Smooth muscle cell (in vitro differentiated cells): Measurements from ENCODE around the gene GNB1L. TPM values are rescaled to one million over a fixed set of nuclear protein-coding genes. Genes with fewer than 3 reads are reported as not detected.

ENCODE experiments used
- DNase-seq: peaks from one replicate; lab custom pipeline; 2025; ENCODE audit not compliant: unreplicated experiment; lab: John Stamatoyannopoulos, UW
- H2AFZ ChIP-seq: fragments of 200-600 bp; sonication (generic); 2 replicates; pipeline ENCODE4 v1.6.0; 2016; ENCODE audit warnings: antibody characterized with exemption, low read depth, mild to moderate bottlenecking
- H3F3A ChIP-seq: fragments of 200-600 bp; sonication (generic); 2 replicates; pipeline ENCODE4 v1.6.0; 2017; ENCODE audit warnings: antibody characterized with exemption, low read depth
- H3K27ac ChIP-seq: fragments of 200-600 bp; sonication (generic); 2 replicates; pipeline ENCODE4 v1.5.1; 2016; ENCODE audit warnings: low read depth, mild to moderate bottlenecking
- H3K27me3 ChIP-seq: fragments of 200-600 bp; sonication (generic); 2 replicates; pipeline ENCODE4 v1.6.1; 2016; ENCODE audit warnings: low read depth, mild to moderate bottlenecking
- H3K36me3 ChIP-seq: fragments of 200-600 bp; sonication (generic); 2 replicates; pipeline ENCODE4 v1.5.1; 2016; ENCODE audit warnings: low read depth
- H3K4me1 ChIP-seq: fragments of 200-600 bp; sonication (generic); 2 replicates; pipeline ENCODE4 v1.5.1; 2016; ENCODE audit warnings: low read depth
- H3K4me2 ChIP-seq: fragments of 200-600 bp; sonication (generic); 2 replicates; pipeline ENCODE4 v1.6.0; 2016; ENCODE audit warnings: mild to moderate bottlenecking
- H3K4me3 ChIP-seq: fragments of 200-600 bp; sonication (generic); 2 replicates; pipeline ENCODE4 v1.5.1; 2016; ENCODE audit warnings: mild to moderate bottlenecking
- H3K79me2 ChIP-seq: fragments of 200-600 bp; sonication (generic); 2 replicates; pipeline ENCODE4 v1.6.0; 2016; ENCODE audit warnings: low read depth, mild to moderate bottlenecking
- H3K9ac ChIP-seq: fragments of 200-600 bp; sonication (generic); 2 replicates; pipeline ENCODE4 v1.6.0; 2016; ENCODE audit warnings: low read depth
- H3K9me3 ChIP-seq: fragments of 200-600 bp; sonication (generic); replicated peaks from 2 replicates; pipeline ENCODE4 v1.5.1; 2016; ENCODE audit warnings: low read depth
- H4K20me1 ChIP-seq: fragments of 200-600 bp; sonication (generic); 2 replicates; pipeline ENCODE4 v1.6.0; 2016; ENCODE audit warnings: low read depth
- CTCF ChIP-seq: fragments of 200-600 bp; sonication (generic); IDR thresholded peaks from 2 replicates; pipeline ENCODE4 v1.5.1; 2017; ENCODE audit warnings: borderline replicate concordance, mild to moderate bottlenecking, antibody characterized with exemption; ENCODE audit not compliant: insufficient read depth, poor library complexity, severe bottlenecking
- WGBS: methylation state at CpG from one replicate; pipeline ENCODE4 v1.1.7; 2016; ENCODE audit warnings: low lambda C conversion rate; 5-methylcytosine and 5-hydroxymethylcytosine counted together
- polyA plus RNA-seq: library from polyadenylated mRNA; unstranded; fragments of >200 nt; fragmentation: Nextera tagmentation; extraction: Ambion mirVana; gene quantifications from 2 replicates; pipeline ENCODE4 v1.2.1, GENCODE V29; 2016
- total RNA-seq: library from RNA; depleted of rRNA; stranded (reverse); fragments of >200 nt; gene quantifications from 2 replicates; pipeline ENCODE4 v1.2.3, GENCODE V29; 2014

Gene GNB1L
- total and polyA plus RNA-seq, 2 experiments from 2014 or later, result 4.1 to 7.4 TPM

- Histone ChIP-seq H3F3A (no peaks in the 10 kb centered on the region), H3K27me3 (no peaks in the 10 kb centered on the region), H3K27ac (no peak overlapping the region), H3K36me3 (no peaks in the 10 kb centered on the region), H2AFZ (no peak overlapping the region), H3K4me1 (no peaks in the 10 kb centered on the region), H3K4me3 (no peak overlapping the region), H3K4me2 (no peak overlapping the region), H3K9ac (no peak overlapping the region), H3K9me3 (no peaks in the 10 kb centered on the region), H4K20me1 (no peaks in the 10 kb centered on the region), H3K79me2 (no peaks in the 10 kb centered on the region)
- DNase-seq, result no peak
- 92% methylated on average over 13 of the region's 13 CpGs for WGBS
- peak; percentile 15 for TF ChIP-seq CTCF
These were observed 53.9 kb downstream of the GNB1L start for GRCh38 chr22:19800761-19801244.

DNA sequence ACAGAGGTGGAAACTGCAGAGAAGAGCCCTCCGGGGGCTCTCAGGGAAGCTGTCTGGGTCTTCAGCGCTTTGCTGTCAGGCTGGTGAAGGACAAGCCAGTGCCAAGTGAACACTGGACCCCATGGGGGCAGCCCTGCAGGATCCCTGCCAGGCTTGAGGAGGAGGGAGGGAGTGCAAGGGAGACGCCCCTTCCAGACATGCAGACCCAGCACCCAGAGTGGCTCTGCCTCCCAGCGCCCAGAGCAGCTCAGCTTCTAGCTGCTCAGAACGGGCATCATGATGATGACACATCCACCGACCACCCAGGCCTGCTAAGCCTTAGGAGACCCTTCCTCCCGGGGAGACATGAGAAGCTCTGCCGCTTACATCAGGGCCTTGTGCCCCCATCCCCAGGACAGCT is 54.4 kb downstream of the GNB1L start:
- Histone ChIP-seq H3F3A (no peaks in the 10 kb centered on the region), H3K36me3 (no peaks in the 10 kb centered on the region), H3K9me3 (no peaks in the 10 kb centered on the region), H3K9ac (no peak overlapping the region), H3K27me3 (no peaks in the 10 kb centered on the region), H3K4me1 (no peaks in the 10 kb centered on the region), H3K4me3 (no peak overlapping the region), H4K20me1 (no peaks in the 10 kb centered on the region), H2AFZ (no peak overlapping the region), H3K27ac (no peak overlapping the region), H3K4me2 (no peak overlapping the region), H3K79me2 (no peaks in the 10 kb centered on the region)
- DNase-seq, result no peak
- 92% methylated on average over 8 of the region's 8 CpGs for WGBS
- TF ChIP-seq CTCF, result no peak

GRCh38 chr22:19799322-19800190 is 55.1 kb downstream of the GNB1L start:
- Histone ChIP-seq H3K4me3 (no peak overlapping the region), H3K9me3 (no peaks in the 10 kb centered on the region), H3K4me1 (no peaks in the 10 kb centered on the region), H4K20me1 (no peaks in the 10 kb centered on the region), H3K27ac (no peak overlapping the region), H3K36me3 (no peaks in the 10 kb centered on the region), H3K4me2 (no peak overlapping the region), H3F3A (no peaks in the 10 kb centered on the region), H3K27me3 (no peaks in the 10 kb centered on the region), H3K79me2 (no peaks in the 10 kb centered on the region), H3K9ac (no peak overlapping the region), H2AFZ (no peak overlapping the region)
- WGBS, result 67% methylated on average over 35 of the region's 35 CpGs
- DNase-seq, result no peak
- no peak for TF ChIP-seq CTCF

GRCh38 chr22:19798891-19799293 is 55.8 kb downstream of the GNB1L start:
- Histone ChIP-seq H3K27me3 (no peaks in the 10 kb centered on the region), H3K9me3 (no peaks in the 10 kb centered on the region), H3F3A (no peaks in the 10 kb centered on the region), H3K27ac (no peak overlapping the region), H2AFZ (no peak overlapping the region), H3K4me3 (no peak overlapping the region), H3K4me2 (no peak overlapping the region), H3K79me2 (no peaks in the 10 kb centered on the region), H4K20me1 (no peaks in the 10 kb centered on the region), H3K36me3 (no peaks in the 10 kb centered on the region), H3K4me1 (no peaks in the 10 kb centered on the region), H3K9ac (no peak overlapping the region)
- no peak for DNase-seq
- 89% methylated on average over 9 of the region's 9 CpGs for WGBS
- no peak for TF ChIP-seq CTCF
